OCI-LY7 (cell line): ENCODE results near the gene ZNF276.
"Not testable (repeated sequence)": the region's sequence is repeated elsewhere in the genome, so short reads cannot be mapped to it uniquely, and the experiment has no call there.

Experiments
- CTCF ChIP-seq: fragments of 200-600 bp; sonication (generic); conservative IDR thresholded peaks from 2 replicates; pipeline ENCODE4 v1.5.1; 2014; ENCODE audit warnings: mild to moderate bottlenecking, antibody characterized with exemption, low read length, moderate library complexity, mixed read lengths
- EZH2phosphoT487 ChIP-seq: fragments of 200-600 bp; sonication (generic); IDR thresholded peaks from 2 replicates; pipeline ENCODE4 v1.6.1; 2018; ENCODE audit warnings: low read depth, borderline replicate concordance, mild to moderate bottlenecking, mixed run types, antibody characterized with exemption, low read length, moderate library complexity, mixed read lengths

- not testable (repeated sequence) for TF ChIP-seq CTCF, EZH2phosphoT487
Measured at GRCh38 chr16:89698717-89699116, 22.6 kb upstream of the ZNF276 start.
